HEK293T (cell line): ENCODE data around the gene SUSD1.
A peak's percentile ranks its signal among the peaks of the same experiment; 100 is the strongest.

Experiments
- CTCF ChIA-PET: fragments of 350-600 bp; formaldehyde crosslinking; extraction: SDS; loops from one replicate; lab custom pipeline; 2021; ENCODE audit warnings: antibody characterized with exemption, inconsistent platforms; lab: Yijun Ruan, JAX
- POLR2A ChIA-PET: fragments of 350-600 bp; formaldehyde crosslinking; extraction: SDS; loops from one replicate; lab custom pipeline; 2020; ENCODE audit warnings: antibody characterized with exemption, inconsistent platforms; lab: Yijun Ruan, JAX
- DNase-seq: peaks from one replicate; pipeline ENCODE4 v3.0.0; 2012; ENCODE audit warnings: mixed read lengths; ENCODE audit errors: extremely low spot score
- ARNT ChIP-seq: fragments of 450-650 bp; IDR thresholded peaks from 2 replicates; pipeline ENCODE4 v1.6.1; 2017; ENCODE audit warnings: mild to moderate bottlenecking
- BHLHE40 ChIP-seq: fragments of 450-650 bp; IDR thresholded peaks from 2 replicates; pipeline ENCODE4 v1.6.1; 2016; ENCODE audit warnings: mild to moderate bottlenecking, moderate library complexity, borderline replicate concordance
- CTBP1 ChIP-seq: fragments of 450-650 bp; IDR thresholded peaks from 2 replicates; pipeline ENCODE4 v1.6.1; 2016; ENCODE audit warnings: borderline replicate concordance
- ELF4 ChIP-seq: fragments of 450-650 bp; IDR thresholded peaks from 2 replicates; pipeline ENCODE4 v1.6.1; 2017; ENCODE audit warnings: antibody characterized with exemption
- FOXA1 ChIP-seq: fragments of 450-650 bp; IDR thresholded peaks from 2 replicates; pipeline ENCODE4 v1.6.1; 2016; ENCODE audit warnings: mild to moderate bottlenecking
- FOXK2 ChIP-seq: fragments of 450-650 bp; IDR thresholded peaks from 2 replicates; pipeline ENCODE4 v1.6.1; 2016; ENCODE audit warnings: mild to moderate bottlenecking
- FOXM1 ChIP-seq: fragments of 450-650 bp; IDR thresholded peaks from 2 replicates; pipeline ENCODE4 v1.6.1; 2017; ENCODE audit warnings: mild to moderate bottlenecking, borderline replicate concordance
- HDGF ChIP-seq: fragments of 450-650 bp; IDR thresholded peaks from 2 replicates; pipeline ENCODE4 v1.6.1; 2017; ENCODE audit warnings: antibody characterized with exemption, borderline replicate concordance
- L3MBTL2 ChIP-seq: fragments of 450-650 bp; conservative IDR thresholded peaks from 2 replicates; pipeline ENCODE4 v1.6.1; 2016; ENCODE audit warnings: mild to moderate bottlenecking
- LEF1 ChIP-seq: fragments of 450-650 bp; IDR thresholded peaks from 2 replicates; pipeline ENCODE4 v1.6.1; 2017; ENCODE audit warnings: mild to moderate bottlenecking, borderline replicate concordance
- NFRKB ChIP-seq: fragments of 450-650 bp; IDR thresholded peaks from 2 replicates; pipeline ENCODE4 v1.6.1; 2016; ENCODE audit warnings: mild to moderate bottlenecking, moderate library complexity
- PKNOX1 ChIP-seq: fragments of 450-650 bp; IDR thresholded peaks from 2 replicates; pipeline ENCODE4 v1.6.1; 2016
- SP1 ChIP-seq: fragments of 450-650 bp; IDR thresholded peaks from 2 replicates; pipeline ENCODE4 v1.6.1; 2017
- SUZ12 ChIP-seq: fragments of 450-650 bp; IDR thresholded peaks from 2 replicates; pipeline ENCODE4 v1.6.1; 2016; ENCODE audit warnings: mild to moderate bottlenecking
- TARDBP ChIP-seq: fragments of 450-650 bp; IDR thresholded peaks from 2 replicates; pipeline ENCODE4 v1.6.1; 2016
- ZNF384 ChIP-seq: fragments of 450-650 bp; IDR thresholded peaks from 2 replicates; pipeline ENCODE4 v1.6.1; 2016

Gene SUSD1

GRCh38 chr9:112174222-112174964, 704 bp downstream of the SUSD1 start:
- TF ChIP-seq NFRKB (no peak), FOXM1 (no peak), FOXA1 (no peak), ELF4 (no peak), ARNT (no peak), BHLHE40 (no peak), SUZ12 (no peak), HDGF (no peak), FOXK2 (no peak), TARDBP (no peak), CTBP1 (no peak), SP1 (no peak), L3MBTL2 (no peak; the same call in 1 of the 2 replicates), ZNF384 (no peak), PKNOX1 (no peak), LEF1 (no peak)
- ChIA-PET CTCF (no interaction called here), POLR2A (interaction anchor here (0.7 to 1.7 kb wide), 4 partner anchors 10 to 159 kb away, joined by 3 to 8 read pairs (median 3); partner anchors contain the start of gene PTBP3)
- DNase-seq = peak; percentile 69

- no peak for DNase-seq
- ChIA-PET CTCF (no interaction called here), POLR2A (interaction anchor here (0.8 to 1.7 kb wide), 3 partner anchors 11 to 160 kb away, joined by 3 to 8 read pairs (median 3); partner anchors contain the start of gene PTBP3)
- no peak for TF ChIP-seq ZNF384
- no peak for TF ChIP-seq BHLHE40
Measured at GRCh38 chr9:112173489-112174221, 1.4 kb downstream of the SUSD1 start.

- CTCF ChIA-PET = no interaction called here
- no peak for DNase-seq
- no peak for TF ChIP-seq HDGF
- no peak for TF ChIP-seq PKNOX1
- no peak for TF ChIP-seq CTBP1
- POLR2A ChIA-PET = no interaction called here
Measured at GRCh38 chr9:112170968-112171367, 4.1 kb downstream of the SUSD1 start.

GRCh38 chr9:112170235-112170634, 4.9 kb downstream of the SUSD1 start:
- ChIA-PET POLR2A (no interaction called here), CTCF (no interaction called here)
- DNase-seq = no peak
- TF ChIP-seq ELF4 (no peak), ZNF384 (no peak), NFRKB (no peak), PKNOX1 (no peak), FOXM1 (no peak), SUZ12 (no peak), L3MBTL2 (no peak), FOXK2 (no peak), FOXA1 (no peak), SP1 (no peak), CTBP1 (no peak), TARDBP (no peak), ARNT (no peak), HDGF (no peak), LEF1 (no peak), BHLHE40 (no peak)

GRCh38 chr9:112169368-112169767, 5.7 kb downstream of the SUSD1 start:
- no peak for DNase-seq
- CTCF ChIA-PET = no interaction called here
- POLR2A ChIA-PET = no interaction called here
- TF ChIP-seq ZNF384 = no peak
- TF ChIP-seq LEF1 = no peak
- no peak for TF ChIP-seq SUZ12
- no peak for TF ChIP-seq SP1
- TF ChIP-seq TARDBP = no peak

GRCh38 chr9:112168197-112168596, 6.9 kb downstream of the SUSD1 start:
- CTCF ChIA-PET = no interaction called here
- TF ChIP-seq ELF4 (no peak), NFRKB (no peak), ARNT (no peak), TARDBP (no peak), L3MBTL2 (no peak), BHLHE40 (no peak), LEF1 (no peak), HDGF (no peak), PKNOX1 (no peak), FOXA1 (no peak), ZNF384 (no peak), FOXM1 (no peak), CTBP1 (no peak), SUZ12 (no peak), SP1 (no peak), FOXK2 (no peak)
- no peak for DNase-seq
- POLR2A ChIA-PET = no interaction called here
